ENCODE results near the gene RELN. TPM values are rescaled to one million over a fixed set of nuclear protein-coding genes. Genes with fewer than 3 reads are reported as not detected.

RELN gene
- total RNA-seq, 2 donors from 2014 or later = 6.9 to 8.0 TPM

DNA sequence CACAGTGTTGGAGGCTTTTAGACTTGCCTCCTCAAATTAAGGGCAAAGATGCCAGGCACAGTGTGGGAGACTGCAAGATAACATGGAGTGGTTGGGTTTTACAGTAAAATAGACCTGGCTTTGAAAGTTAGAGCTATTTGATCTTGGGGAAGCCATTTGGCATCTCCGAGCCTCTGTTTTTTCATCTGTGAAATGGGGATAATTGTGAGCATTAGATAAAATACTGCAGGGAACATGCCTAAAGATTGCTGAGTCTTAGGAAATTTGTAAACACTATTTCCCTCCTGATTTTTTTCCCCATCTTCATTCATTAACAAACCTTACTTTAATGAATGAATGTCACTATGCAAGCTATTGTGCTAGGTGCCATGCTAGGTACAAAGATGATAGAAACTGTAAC, 302.2 kb downstream of the RELN start:
- Histone ChIP-seq H3K9me3 (no peaks in the 10 kb centered on the region), H3K4me3 (no peak overlapping the region), H3K4me1 (no peaks in the 10 kb centered on the region), H3K27me3 (no peaks in the 10 kb centered on the region), H3K36me3 (no peaks in the 10 kb centered on the region), H3K27ac (no peak overlapping the region)
- DNase-seq (ENCODE audit: low spot score) = no peak
- TF ChIP-seq, protein P1, sequence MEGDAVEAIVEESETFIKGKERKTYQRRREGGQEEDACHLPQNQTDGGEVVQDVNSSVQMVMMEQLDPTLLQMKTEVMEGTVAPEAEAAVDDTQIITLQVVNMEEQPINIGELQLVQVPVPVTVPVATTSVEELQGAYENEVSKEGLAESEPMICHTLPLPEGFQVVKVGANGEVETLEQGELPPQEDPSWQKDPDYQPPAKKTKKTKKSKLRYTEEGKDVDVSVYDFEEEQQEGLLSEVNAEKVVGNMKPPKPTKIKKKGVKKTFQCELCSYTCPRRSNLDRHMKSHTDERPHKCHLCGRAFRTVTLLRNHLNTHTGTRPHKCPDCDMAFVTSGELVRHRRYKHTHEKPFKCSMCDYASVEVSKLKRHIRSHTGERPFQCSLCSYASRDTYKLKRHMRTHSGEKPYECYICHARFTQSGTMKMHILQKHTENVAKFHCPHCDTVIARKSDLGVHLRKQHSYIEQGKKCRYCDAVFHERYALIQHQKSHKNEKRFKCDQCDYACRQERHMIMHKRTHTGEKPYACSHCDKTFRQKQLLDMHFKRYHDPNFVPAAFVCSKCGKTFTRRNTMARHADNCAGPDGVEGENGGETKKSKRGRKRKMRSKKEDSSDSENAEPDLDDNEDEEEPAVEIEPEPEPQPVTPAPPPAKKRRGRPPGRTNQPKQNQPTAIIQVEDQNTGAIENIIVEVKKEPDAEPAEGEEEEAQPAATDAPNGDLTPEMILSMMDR (IDR thresholded peaks at IDR 0.05) = no peak

DNA sequence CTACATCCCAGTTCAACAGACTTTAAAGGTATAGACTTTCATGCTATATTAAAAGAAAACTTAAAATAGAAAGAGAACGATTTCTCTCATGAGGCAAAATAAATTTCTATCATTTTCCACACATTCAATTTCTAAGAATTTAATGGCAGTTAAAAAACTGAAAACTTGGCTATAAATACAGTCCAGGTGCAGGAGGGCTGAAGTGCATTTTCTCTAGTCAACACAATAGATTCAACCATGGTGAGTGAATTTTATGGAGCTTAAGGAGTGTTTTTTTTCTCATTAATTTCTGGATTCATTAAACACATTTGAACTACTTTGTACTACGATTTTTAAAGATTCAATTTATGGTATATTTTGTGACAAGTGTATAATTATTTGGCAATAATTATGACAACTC, 302.7 kb downstream of the RELN start:
- Histone ChIP-seq H3K4me1 (no peaks in the 10 kb centered on the region), H3K4me3 (no peak overlapping the region), H3K9me3 (no peaks in the 10 kb centered on the region), H3K27ac (no peak overlapping the region), H3K36me3 (no peaks in the 10 kb centered on the region), H3K27me3 (no peaks in the 10 kb centered on the region)
- TF ChIP-seq, protein P1 (IDR thresholded peaks at IDR 0.05) = no peak
- no peak for DNase-seq (ENCODE audit: low spot score)

DNA sequence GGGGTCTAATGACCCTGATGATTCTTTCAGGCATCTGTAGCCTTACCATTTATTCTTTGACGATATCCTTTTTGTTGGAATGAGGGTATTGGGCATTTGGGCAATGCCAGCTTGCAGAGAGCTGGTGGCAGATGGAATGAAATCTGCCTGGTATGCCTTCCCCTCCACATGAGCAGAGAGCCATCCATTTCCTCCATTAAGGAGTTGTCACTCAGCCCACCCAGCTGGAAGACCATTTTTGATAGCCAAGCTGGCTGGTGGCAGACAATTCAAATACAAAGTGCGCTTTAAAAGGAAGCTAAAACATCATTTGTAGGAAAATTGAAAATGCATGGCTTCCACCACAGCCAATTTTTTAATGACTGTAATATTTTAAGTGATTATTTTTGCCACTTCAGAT, 303.4 kb downstream of the RELN start:
- Histone ChIP-seq H3K36me3 (no peaks in the 10 kb centered on the region), H3K27ac (no peak overlapping the region), H3K27me3 (no peaks in the 10 kb centered on the region), H3K4me3 (no peak overlapping the region), H3K9me3 (no peaks in the 10 kb centered on the region), H3K4me1 (no peaks in the 10 kb centered on the region)
- DNase-seq (ENCODE audit: low spot score) = no peak
- TF ChIP-seq, protein P1 (IDR thresholded peaks at IDR 0.05) = no peak

DNA sequence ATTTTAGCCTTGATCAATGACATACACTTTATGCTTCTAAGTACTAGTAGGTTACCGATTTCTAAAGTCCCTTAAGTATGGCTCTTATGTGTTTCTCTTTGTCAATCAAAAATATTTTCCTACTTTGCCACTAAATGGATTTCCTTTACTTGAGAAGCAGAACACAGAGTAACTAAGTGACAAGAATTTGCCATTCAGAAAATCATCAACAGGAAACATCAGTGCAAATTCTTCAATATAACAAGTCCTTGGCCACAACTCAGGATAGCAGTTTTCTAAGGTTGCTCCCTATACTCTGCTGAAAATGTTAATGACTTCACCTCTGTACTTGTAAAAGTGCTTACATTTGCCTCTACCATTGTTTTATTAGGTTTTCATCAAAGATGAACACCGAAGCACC, 303.8 kb downstream of the RELN start:
- DNase-seq (ENCODE audit: low spot score) = no peak
- H3K4me1 ChIP-seq = no peaks in the 10 kb centered on the region
- TF ChIP-seq, protein P1 (IDR thresholded peaks at IDR 0.05) = no peak
- H3K36me3 ChIP-seq = no peaks in the 10 kb centered on the region
- no peak overlapping the region for H3K27ac ChIP-seq
- no peaks in the 10 kb centered on the region for H3K27me3 ChIP-seq
- no peak overlapping the region for H3K4me3 ChIP-seq
- H3K9me3 ChIP-seq = no peaks in the 10 kb centered on the region

DNA sequence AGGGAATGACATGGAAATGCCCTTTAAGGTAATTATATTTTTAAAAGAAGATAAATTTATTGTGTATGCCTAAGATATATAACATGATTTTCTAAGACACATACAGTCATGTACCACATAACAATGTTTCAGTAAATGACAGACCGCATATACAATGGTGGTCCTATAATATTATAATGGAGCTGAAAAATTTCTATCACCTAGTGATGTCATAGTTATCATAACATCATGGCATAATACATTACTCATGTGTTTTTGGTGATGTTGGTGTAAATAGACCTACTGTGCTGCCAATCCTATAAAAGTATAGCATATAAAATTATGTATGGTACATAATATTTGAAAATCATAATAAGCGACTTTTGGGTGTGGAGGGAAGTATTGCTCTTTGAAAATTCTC, 306.1 kb downstream of the RELN start:
- Histone ChIP-seq H3K36me3 (no peaks in the 10 kb centered on the region), H3K4me1 (no peaks in the 10 kb centered on the region), H3K4me3 (no peak overlapping the region), H3K9me3 (no peaks in the 10 kb centered on the region), H3K27ac (no peak overlapping the region), H3K27me3 (no peaks in the 10 kb centered on the region)
- TF ChIP-seq, protein P1 (IDR thresholded peaks at IDR 0.05) = no peak
- DNase-seq (ENCODE audit: low spot score) = no peak
